GM04503 (cell line): ENCODE results near the gene GRHL3.

ENCODE experiments used
- DNase-seq: peaks from one replicate; pipeline ENCODE4 v3.0.0-alpha.2; 2012; ENCODE audit warnings: low read depth

Gene GRHL3

DNA sequence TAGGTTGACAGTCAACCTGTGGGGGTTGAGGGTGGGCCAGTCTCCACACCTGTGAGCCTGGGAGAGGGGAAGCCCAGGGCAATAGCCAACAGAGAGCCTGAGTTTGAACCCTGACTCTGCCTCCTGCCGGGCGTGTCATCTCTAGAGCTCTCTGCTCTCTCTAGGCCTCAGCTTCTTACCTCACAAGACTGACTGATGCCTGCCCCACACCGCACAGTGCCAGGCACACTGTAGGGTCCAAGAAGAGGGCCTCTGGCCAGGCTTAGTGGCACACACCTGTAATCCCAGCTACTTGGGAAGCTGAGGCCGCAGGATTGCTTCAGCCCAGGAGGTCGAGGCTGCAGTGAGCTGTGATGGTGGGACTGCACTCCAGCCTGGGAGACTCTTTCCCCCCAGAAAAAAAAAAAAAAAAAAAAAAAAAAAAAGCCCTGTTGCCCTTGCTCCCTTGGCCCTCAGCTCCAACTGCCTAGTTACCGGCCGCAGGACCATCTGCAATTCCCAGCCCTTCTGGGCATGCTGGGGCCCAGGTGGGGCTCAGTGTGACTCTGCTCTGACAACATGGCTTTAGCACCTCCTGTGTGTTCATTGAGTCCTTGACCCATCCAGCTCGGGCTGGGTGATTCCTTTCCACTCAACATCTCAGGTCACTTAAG is 25.1 kb downstream of the GRHL3 start:
- DNase-seq: no peak

DNA sequence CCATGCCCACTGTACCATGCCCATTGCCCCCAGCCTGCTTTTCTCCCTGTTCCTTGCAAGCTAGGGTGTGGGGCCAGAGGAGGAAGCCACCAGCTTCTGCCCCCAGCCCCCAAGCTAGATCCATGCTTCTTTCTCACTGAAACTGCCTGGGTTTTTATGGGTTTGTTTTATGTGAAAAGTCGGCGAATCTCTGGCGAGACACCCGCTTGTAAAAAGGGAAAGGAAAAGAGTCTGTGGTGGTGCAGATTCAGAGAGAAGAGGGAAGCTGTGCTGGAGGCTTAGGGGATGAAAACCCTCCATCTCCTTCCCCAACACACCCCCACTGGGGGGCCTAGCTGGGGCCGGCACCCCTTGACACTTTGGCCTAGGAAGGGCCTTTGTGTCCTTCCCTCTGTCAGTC is 26.2 kb downstream of the GRHL3 start:
- DNase-seq: no peak

GRCh38 chr1:24347159-24347934 is 28.2 kb downstream of the GRHL3 start:
- no peak for DNase-seq

DNA sequence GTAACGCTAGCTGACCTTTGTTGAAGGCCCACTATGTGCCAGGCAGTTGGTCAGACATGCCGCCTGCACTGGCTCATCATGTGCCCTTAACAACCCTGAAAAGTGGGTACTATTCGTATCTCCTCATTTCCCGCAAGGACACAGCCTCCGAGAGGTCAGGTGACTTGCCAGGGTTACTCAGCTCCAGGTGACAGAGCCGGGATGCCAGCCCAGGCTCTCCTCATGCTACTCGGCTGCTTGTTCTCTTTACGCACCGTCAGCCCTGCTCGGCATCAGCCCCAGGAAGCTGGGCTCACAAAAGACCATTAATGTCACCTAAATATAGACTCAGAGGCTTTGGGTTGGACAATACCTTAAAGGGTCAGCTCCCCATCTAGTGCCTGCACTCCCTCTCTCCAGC is 29.0 kb downstream of the GRHL3 start:
- no peak for DNase-seq

DNA sequence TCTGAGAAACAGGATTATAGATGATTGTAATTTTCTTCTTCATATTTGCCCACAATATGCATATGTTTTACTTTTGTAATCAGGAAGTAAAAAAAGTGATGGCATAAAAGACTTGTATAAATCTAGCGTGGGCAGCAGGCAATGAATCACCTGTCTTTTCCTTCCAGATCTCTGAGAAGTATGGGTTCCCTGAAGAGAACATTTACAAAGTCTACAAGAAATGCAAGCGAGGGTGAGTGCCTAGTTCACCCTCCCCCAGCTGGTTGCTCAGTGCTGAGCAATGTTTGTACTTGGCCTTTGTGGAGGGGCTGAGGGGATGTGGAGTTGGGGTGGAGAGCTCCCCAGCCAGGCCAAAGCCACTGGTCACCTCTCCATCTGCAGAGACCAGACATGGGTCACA is 30.7 kb downstream of the GRHL3 start:
- DNase-seq: no peak

GRCh38 chr1:24351247-24351646 is 32.1 kb downstream of the GRHL3 start:
- DNase-seq: no peak

GRCh38 chr1:24351918-24352627 is 32.9 kb downstream of the GRHL3 start:
- DNase-seq: no peak

DNA sequence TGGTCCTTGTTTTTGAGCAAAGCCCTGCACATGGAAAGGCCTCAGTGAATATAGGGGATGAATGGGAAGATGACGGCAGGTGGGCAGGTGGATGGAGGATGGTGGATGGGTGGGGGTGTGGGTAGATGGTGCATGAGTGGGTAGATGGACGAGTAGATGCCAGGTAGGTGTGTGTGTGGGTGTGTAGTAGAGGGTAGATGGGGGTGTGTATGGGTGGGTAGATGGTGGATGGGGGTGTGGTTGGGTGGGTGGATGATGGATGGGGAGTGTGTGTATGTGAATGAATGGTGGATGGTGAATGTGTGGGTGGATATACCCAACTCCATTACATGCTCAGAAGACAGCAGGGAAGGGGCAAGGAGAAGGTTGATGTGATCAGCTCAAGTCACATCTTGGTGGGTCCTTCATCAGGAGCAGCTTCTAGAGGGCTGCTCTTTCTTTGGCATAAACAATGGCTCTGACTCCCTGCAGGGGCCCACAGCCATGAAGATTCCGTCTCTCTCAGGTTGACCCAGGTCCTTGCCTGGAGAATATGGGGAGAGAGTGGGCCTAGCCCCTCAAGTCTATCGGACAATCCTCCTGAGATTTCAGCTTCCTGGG is 34.2 kb downstream of the GRHL3 start:
- no peak for DNase-seq

DNA sequence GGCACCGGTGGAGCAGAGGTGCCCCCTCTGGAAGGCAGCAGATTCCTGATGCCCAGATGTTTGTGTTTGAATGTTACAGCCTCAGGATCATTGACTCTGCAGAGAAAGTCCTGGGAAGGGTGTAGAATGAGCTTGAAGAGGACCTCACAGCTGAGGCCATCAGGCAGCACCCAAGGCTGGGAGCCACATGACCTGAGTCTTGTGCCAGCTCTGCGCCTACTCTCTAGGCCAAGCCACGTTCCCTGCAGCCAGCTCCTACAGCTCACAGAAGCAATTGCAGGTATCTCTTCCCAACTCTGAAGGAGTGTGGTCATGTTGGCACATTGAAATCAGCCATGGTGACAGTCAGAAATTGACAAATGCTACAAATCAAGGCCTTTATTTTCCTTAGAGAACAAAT is 36.3 kb downstream of the GRHL3 start:
- no peak for DNase-seq

DNA sequence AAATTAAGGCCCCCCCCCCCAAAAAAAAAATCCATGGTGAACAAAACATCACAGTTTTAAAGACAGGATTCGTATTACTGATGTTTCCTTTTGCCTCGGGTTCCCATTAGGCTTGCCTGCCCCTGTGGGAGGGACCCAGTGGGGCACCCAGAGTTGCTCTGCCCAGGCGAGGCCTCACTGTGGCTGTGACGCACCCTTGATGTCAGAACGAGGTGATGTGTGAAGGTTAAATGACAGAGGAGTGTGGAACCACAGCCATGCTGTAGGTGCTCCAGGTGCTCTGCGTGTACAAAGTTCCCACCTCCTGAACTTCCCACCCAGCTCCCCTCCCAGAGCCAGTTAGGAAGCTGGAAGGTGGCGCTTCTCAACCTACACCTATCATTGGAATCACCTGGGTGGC is 37.9 kb downstream of the GRHL3 start:
- no peak for DNase-seq

- no peak for DNase-seq
Observed at GRCh38 chr1:24360681-24361080, 41.5 kb downstream of the GRHL3 start.

GRCh38 chr1:24361811-24362210 is 42.7 kb downstream of the GRHL3 start:
- DNase-seq: no peak

GRCh38 chr1:24362396-24362795 is 43.2 kb downstream of the GRHL3 start:
- no peak for DNase-seq

- DNase-seq: peak; percentile 84
Observed at GRCh38 chr1:24362982-24363614, 43.9 kb downstream of the GRHL3 start.

DNA sequence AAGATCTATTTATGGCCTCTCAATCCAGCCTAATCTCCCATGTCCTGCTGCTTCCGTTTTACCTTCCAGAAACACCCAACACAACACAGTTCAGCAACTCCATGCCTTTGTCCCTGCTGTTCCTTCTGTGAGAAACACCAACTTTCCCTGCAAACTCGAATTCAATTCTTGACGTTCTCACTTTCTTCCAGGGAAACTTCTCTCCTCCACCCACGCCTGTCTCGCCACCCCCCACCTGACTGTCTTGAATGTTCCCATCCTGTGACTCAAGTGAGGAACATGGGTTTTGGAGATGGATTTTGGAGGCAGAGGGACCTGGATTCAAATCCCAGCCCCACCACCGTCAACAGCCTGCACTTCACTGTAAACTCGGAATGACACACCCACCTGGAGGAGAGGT is 44.8 kb downstream of the GRHL3 start:
- DNase-seq: no peak

DNA sequence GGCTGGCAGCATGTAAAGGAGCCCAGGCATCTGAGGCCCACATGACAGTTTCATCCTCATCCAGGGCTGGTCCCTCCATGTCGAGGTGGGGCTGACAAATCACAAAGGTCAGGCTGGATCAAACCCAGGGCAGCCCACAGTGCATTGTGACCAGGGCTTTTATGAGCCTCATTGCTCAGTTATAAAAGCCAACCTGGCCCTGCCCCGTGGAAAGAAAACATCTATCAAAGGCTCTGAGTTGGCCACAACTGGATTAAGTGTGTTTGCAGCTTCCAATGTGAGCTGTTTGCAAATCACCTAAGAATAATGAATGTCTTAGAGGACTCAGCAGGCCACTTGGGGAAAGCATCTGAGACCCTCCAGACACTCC is 45.4 kb downstream of the GRHL3 start:
- no peak for DNase-seq

DNA sequence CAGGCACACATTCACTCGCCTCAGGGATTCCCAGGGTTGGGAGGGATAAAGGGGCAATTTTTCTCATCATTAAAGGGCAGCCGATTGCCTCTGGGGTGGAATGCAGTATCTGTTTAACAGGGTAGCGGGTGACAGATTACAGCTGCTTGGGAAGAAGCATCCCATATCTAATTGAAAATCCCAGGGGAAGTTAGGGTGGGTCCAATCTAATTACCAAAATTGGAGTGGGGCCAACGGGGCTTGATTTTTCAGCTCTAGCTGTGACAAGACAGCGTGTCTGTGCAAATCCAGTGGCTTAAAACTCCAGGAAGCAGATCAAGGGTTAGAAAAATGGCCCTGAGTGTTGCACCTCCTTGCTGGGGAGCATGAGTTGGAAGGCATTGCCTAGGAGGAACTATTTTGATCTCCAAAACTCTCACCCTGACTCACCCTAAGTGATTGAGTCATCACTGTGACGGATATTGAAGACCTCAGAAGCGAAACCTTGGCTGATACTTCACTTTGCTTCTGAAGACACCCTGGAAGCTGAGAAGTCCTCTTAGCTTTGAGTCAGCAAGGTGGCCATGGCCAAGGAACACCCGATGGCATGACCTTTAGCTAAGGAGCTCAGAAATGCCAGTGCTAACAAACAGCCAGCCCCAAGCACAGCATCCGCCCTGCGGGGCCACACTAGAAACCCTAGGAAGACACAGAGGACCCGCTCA is 46.0 kb downstream of the GRHL3 start:
- DNase-seq: peak; percentile 71

- DNase-seq: no peak
Observed at GRCh38 chr1:24366707-24367106, 47.5 kb downstream of the GRHL3 start.

GRCh38 chr1:24369199-24369598 is 50.0 kb downstream of the GRHL3 start:
- no peak for DNase-seq

- DNase-seq: no peak
Observed at GRCh38 chr1:24369801-24370200, 50.6 kb downstream of the GRHL3 start.

DNA sequence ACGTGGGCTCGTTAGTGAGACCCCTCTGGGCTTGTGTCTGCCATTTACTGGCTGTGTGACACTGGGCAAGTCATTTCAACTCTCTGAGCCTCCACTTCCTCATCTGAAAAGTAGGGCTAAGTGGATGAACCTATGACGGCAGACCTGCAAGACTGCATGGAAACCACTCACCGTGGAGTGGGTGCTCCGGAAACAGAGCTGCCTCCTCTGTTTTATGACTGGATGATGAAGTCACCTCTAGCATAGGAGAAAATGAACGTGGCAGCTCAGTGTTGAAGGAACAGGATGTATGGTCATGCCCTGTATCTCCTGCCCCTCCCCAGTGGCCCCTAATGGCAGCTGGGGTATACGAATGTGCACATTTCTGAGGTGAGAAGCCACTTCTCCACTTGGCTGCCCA is 53.9 kb downstream of the GRHL3 start:
- DNase-seq: no peak

GRCh38 chr1:24373710-24374109 is 54.6 kb downstream of the GRHL3 start:
- no peak for DNase-seq
